ENCODE measurements around the gene RNF157. TPM values are rescaled to one million over a fixed set of nuclear protein-coding genes. Genes with fewer than 3 reads are reported as not detected.

The RNF157 gene
- total RNA-seq, 1 experiment from 2014 or later: 4.6 TPM

GRCh38 chr17:76119409-76120371 is 120.6 kb downstream of the RNF157 start:
- Histone ChIP-seq H3K27me3 (replicated peaks) (no peaks in the 10 kb centered on the region), H3K9me3 (replicated peaks) (no peaks in the 10 kb centered on the region), H3K36me3 (no peaks in the 10 kb centered on the region), H3K27ac (no peak overlapping the region), H3K4me3 (no peak overlapping the region), H3K4me1 (replicated peaks) (peaks cover 8% of the 10 kb centered on the region; the same call in 1 of the 2 replicates)
- no peak for DNase-seq (ENCODE audit: low read depth in 1 of 2, low spot score in 2 of 2)

- no peak for DNase-seq (ENCODE audit: low read depth in 1 of 2, low spot score in 2 of 2)
Observed at GRCh38 chr17:76115138-76115754, 125.0 kb downstream of the RNF157 start.

GRCh38 chr17:76111956-76112355 is 128.3 kb downstream of the RNF157 start:
- no peaks in the 10 kb centered on the region for H3K4me1 ChIP-seq (replicated peaks)
- H3K27me3 ChIP-seq (replicated peaks): peaks cover 7% of the 10 kb centered on the region; the same call in 1 of the 2 replicates
- no peak for DNase-seq (ENCODE audit: low read depth in 1 of 2, low spot score in 2 of 2)
- H3K36me3 ChIP-seq: no peaks in the 10 kb centered on the region
- no peak overlapping the region for H3K27ac ChIP-seq
- H3K9me3 ChIP-seq (replicated peaks): peaks cover 4% of the 10 kb centered on the region; the same call in 1 of the 2 replicates
- no peak overlapping the region for H3K4me3 ChIP-seq

More at GRCh38 chr17:76115138-76115754, 125.0 kb downstream of the RNF157 start:
- peaks cover 4% of the 10 kb centered on the region; the same call in 1 of the 2 replicates for H3K9me3 ChIP-seq (replicated peaks)
- peaks cover 7% of the 10 kb centered on the region; the same call in 1 of the 2 replicates for H3K27me3 ChIP-seq (replicated peaks)
- H3K4me1 ChIP-seq (replicated peaks): no peaks in the 10 kb centered on the region
- H3K27ac ChIP-seq: no peak overlapping the region
- no peaks in the 10 kb centered on the region for H3K36me3 ChIP-seq
- H3K4me3 ChIP-seq: no peak overlapping the region

- no peak for DNase-seq (ENCODE audit: low read depth in 1 of 2, low spot score in 2 of 2)
- H3K27ac ChIP-seq: no peak overlapping the region
- H3K4me3 ChIP-seq: no peak overlapping the region
- H3K4me1 ChIP-seq (replicated peaks): peaks cover 11% of the 10 kb centered on the region
- peaks cover 6% of the 10 kb centered on the region for H3K36me3 ChIP-seq
- H3K27me3 ChIP-seq (replicated peaks): peaks cover 6% of the 10 kb centered on the region; the same call in 1 of the 2 replicates
- no peaks in the 10 kb centered on the region for H3K9me3 ChIP-seq (replicated peaks)
Observed at GRCh38 chr17:76107509-76107908, 132.8 kb downstream of the RNF157 start.

- Histone ChIP-seq H3K27ac (no peak overlapping the region), H3K27me3 (replicated peaks) (no peaks in the 10 kb centered on the region), H3K36me3 (peaks cover 13% of the 10 kb centered on the region), H3K4me1 (replicated peaks) (peaks cover 18% of the 10 kb centered on the region), H3K4me3 (no peak overlapping the region), H3K9me3 (replicated peaks) (no peaks in the 10 kb centered on the region)
- no peak for DNase-seq (ENCODE audit: low read depth in 1 of 2, low spot score in 2 of 2)
Observed at GRCh38 chr17:76106703-76107102, 133.6 kb downstream of the RNF157 start.

GRCh38 chr17:76104896-76105231 is 135.4 kb downstream of the RNF157 start:
- H3K27ac ChIP-seq: no peak overlapping the region
- peaks cover 18% of the 10 kb centered on the region for H3K4me1 ChIP-seq (replicated peaks)
- H3K36me3 ChIP-seq: peaks cover 29% of the 10 kb centered on the region

GRCh38 chr17:76104140-76104895 is 136.0 kb downstream of the RNF157 start:
- peak overlapping the region; percentile 60 for H3K4me3 ChIP-seq
- peak overlapping the region; percentile 52 for H3K27ac ChIP-seq
- H3K27me3 ChIP-seq (replicated peaks): no peaks in the 10 kb centered on the region
- peaks cover 35% of the 10 kb centered on the region for H3K36me3 ChIP-seq
- peaks cover 18% of the 10 kb centered on the region for H3K4me1 ChIP-seq (replicated peaks)
- H3K9me3 ChIP-seq (replicated peaks): no peaks in the 10 kb centered on the region
- no peak for DNase-seq (ENCODE audit: low read depth in 1 of 2, low spot score in 2 of 2)

More at GRCh38 chr17:76104896-76105231, 135.4 kb downstream of the RNF157 start:
- no peaks in the 10 kb centered on the region for H3K9me3 ChIP-seq (replicated peaks)
- no peak for DNase-seq (ENCODE audit: low read depth in 1 of 2, low spot score in 2 of 2)
- H3K27me3 ChIP-seq (replicated peaks): no peaks in the 10 kb centered on the region
- no peak overlapping the region for H3K4me3 ChIP-seq

GRCh38 chr17:76103274-76104139 is 136.8 kb downstream of the RNF157 start, which contains the start of gene EXOC7:
Gene EXOC7 (minus strand): TSS chr17:76103787. CDS start chr17:76103692, 95 bp downstream.
- Histone ChIP-seq H3K4me3 (peak within 1 kb of the TSS; percentile 60), H3K27ac (peak within 1 kb of the TSS; percentile 52), H3K27me3 (replicated peaks) (no peaks in the 10 kb centered on the region), H3K9me3 (replicated peaks) (no peaks in the 10 kb centered on the region), H3K4me1 (replicated peaks) (peaks cover 18% of the 10 kb centered on the region), H3K36me3 (peaks cover 41% of the 10 kb centered on the region)
- DNase-seq (ENCODE audit: low read depth in 1 of 2, low spot score in 2 of 2): peak; percentile 93 to 94

- DNase-seq (ENCODE audit: low read depth in 1 of 2, low spot score in 2 of 2): no peak
- H3K9me3 ChIP-seq (replicated peaks): no peaks in the 10 kb centered on the region
Observed at GRCh38 chr17:76102944-76103273, 137.4 kb downstream of the RNF157 start.

GRCh38 chr17:76097716-76098295 is 142.5 kb downstream of the RNF157 start:
- Histone ChIP-seq H3K4me3 (no peak overlapping the region), H3K9me3 (replicated peaks) (no peaks in the 10 kb centered on the region), H3K27ac (no peak overlapping the region), H3K27me3 (replicated peaks) (no peaks in the 10 kb centered on the region), H3K4me1 (replicated peaks) (peaks cover 28% of the 10 kb centered on the region), H3K36me3 (peaks cover 86% of the 10 kb centered on the region)
- DNase-seq (ENCODE audit: low read depth in 1 of 2, low spot score in 2 of 2): no peak

More at GRCh38 chr17:76102944-76103273, 137.4 kb downstream of the RNF157 start:
- H3K36me3 ChIP-seq: peaks cover 46% of the 10 kb centered on the region
- peaks cover 18% of the 10 kb centered on the region for H3K4me1 ChIP-seq (replicated peaks)
- H3K27ac ChIP-seq: peak overlapping the region; percentile 52; the same call in 1 of the 2 replicates
- H3K27me3 ChIP-seq (replicated peaks): no peaks in the 10 kb centered on the region
- peak overlapping the region; percentile 60 for H3K4me3 ChIP-seq

GRCh38 chr17:76095943-76096342 is 144.3 kb downstream of the RNF157 start:
- peaks cover 18% of the 10 kb centered on the region for H3K4me1 ChIP-seq (replicated peaks)
- H3K27ac ChIP-seq: peak overlapping the region; percentile 38; the same call in 1 of the 2 replicates
- no peak for DNase-seq (ENCODE audit: low read depth in 1 of 2, low spot score in 2 of 2)
- peaks cover 87% of the 10 kb centered on the region for H3K36me3 ChIP-seq
- H3K27me3 ChIP-seq (replicated peaks): no peaks in the 10 kb centered on the region
- H3K9me3 ChIP-seq (replicated peaks): no peaks in the 10 kb centered on the region
- no peak overlapping the region for H3K4me3 ChIP-seq

GRCh38 chr17:76094046-76094445 is 146.2 kb downstream of the RNF157 start:
- no peak for DNase-seq (ENCODE audit: low read depth in 1 of 2, low spot score in 2 of 2)
- Histone ChIP-seq H3K36me3 (peaks cover 89% of the 10 kb centered on the region), H3K4me1 (replicated peaks) (peaks cover 18% of the 10 kb centered on the region), H3K27me3 (replicated peaks) (no peaks in the 10 kb centered on the region), H3K4me3 (no peak overlapping the region), H3K27ac (no peak overlapping the region), H3K9me3 (replicated peaks) (no peaks in the 10 kb centered on the region)
